Activated naive CD8-positive, alpha-beta T cell treated with anti-CD3 and anti-CD28 coated beads for 36 hours (primary cell): ENCODE measurements around the gene GRID1. TPM values are rescaled to one million over a fixed set of nuclear protein-coding genes. Genes with fewer than 3 reads are reported as not detected.

Experiments
- DNase-seq: peaks from one replicate; pipeline ENCODE4 v3.0.0; 2021
- H3K27ac Mint-ChIP-seq: one replicate; pipeline ENCODE4 v1.8.0; 2022; ENCODE audit warnings: mild to moderate bottlenecking, moderate library complexity, mixed read lengths
- H3K27me3 Mint-ChIP-seq: one replicate; pipeline ENCODE4 v1.8.0; 2022; ENCODE audit warnings: mild to moderate bottlenecking, mixed read lengths
- H3K36me3 Mint-ChIP-seq: one replicate; pipeline ENCODE4 v1.8.0; 2021; ENCODE audit warnings: mild to moderate bottlenecking, mixed read lengths
- H3K4me1 Mint-ChIP-seq: one replicate; pipeline ENCODE4 v1.8.0; 2021; ENCODE audit warnings: mixed read lengths
- H3K4me3 Mint-ChIP-seq: one replicate; pipeline ENCODE4 v1.8.0; 2022; ENCODE audit warnings: mild to moderate bottlenecking, moderate library complexity, mixed read lengths
- H3K9me3 Mint-ChIP-seq: one replicate; pipeline ENCODE4 v1.8.0; 2022; ENCODE audit warnings: mixed read lengths
- total RNA-seq, 2 experiments: library from RNA; stranded (reverse); gene quantifications; one replicate each; pipeline ENCODE4 v1.2.3, GENCODE V29; 2021

GRID1 gene
- total RNA-seq, 2 experiments from 2014 or later, result not detected

GRCh38 chr10:85593226-85593772 is 773.3 kb downstream of the GRID1 start:
- no peaks in the 10 kb centered on the region for H3K9me3 Mint-ChIP-seq
- DNase-seq, result no peak
- H3K4me1 Mint-ChIP-seq, result peaks cover 13% of the 10 kb centered on the region
- no peaks in the 10 kb centered on the region for H3K27me3 Mint-ChIP-seq
- no peak overlapping the region for H3K4me3 Mint-ChIP-seq
- no peaks in the 10 kb centered on the region for H3K36me3 Mint-ChIP-seq
- H3K27ac Mint-ChIP-seq, result no peak overlapping the region

DNA sequence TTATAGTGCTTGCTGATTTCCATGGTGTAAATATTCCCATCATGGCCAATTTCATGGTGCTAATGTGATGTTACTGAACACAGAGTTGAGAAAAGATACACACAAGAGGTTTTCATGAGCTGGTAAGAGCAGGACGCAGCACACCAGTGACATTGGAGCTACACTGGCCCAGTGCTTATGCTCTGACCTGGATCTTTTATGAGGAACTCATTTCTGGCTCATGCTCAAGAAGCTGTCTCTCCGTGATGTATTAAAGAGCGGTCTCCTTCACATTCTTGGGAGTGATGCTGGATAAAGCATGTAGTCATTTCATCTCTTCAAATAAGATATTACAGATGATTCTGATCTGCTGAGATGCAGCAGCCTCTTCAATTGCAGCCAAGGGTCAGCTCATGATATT is 785.2 kb downstream of the GRID1 start:
- Mint-ChIP-seq H3K4me1 (no peaks in the 10 kb centered on the region), H3K36me3 (no peaks in the 10 kb centered on the region), H3K4me3 (no peak overlapping the region), H3K9me3 (no peaks in the 10 kb centered on the region), H3K27me3 (peaks cover 3% of the 10 kb centered on the region), H3K27ac (no peak overlapping the region)
- no peak for DNase-seq

- no peaks in the 10 kb centered on the region for H3K4me1 Mint-ChIP-seq
- H3K4me3 Mint-ChIP-seq, result no peak overlapping the region
- H3K27ac Mint-ChIP-seq, result no peak overlapping the region
- no peaks in the 10 kb centered on the region for H3K9me3 Mint-ChIP-seq
- DNase-seq, result no peak
- H3K27me3 Mint-ChIP-seq, result peaks cover 3% of the 10 kb centered on the region
- H3K36me3 Mint-ChIP-seq, result no peaks in the 10 kb centered on the region
Measured at GRCh38 chr10:85580585-85580984, 786.0 kb downstream of the GRID1 start.

GRCh38 chr10:85578860-85579259 is 787.7 kb downstream of the GRID1 start:
- no peak overlapping the region for H3K4me3 Mint-ChIP-seq
- H3K27me3 Mint-ChIP-seq, result peaks cover 3% of the 10 kb centered on the region
- no peaks in the 10 kb centered on the region for H3K36me3 Mint-ChIP-seq
- no peak overlapping the region for H3K27ac Mint-ChIP-seq
- DNase-seq, result no peak
- no peaks in the 10 kb centered on the region for H3K9me3 Mint-ChIP-seq
- H3K4me1 Mint-ChIP-seq, result no peaks in the 10 kb centered on the region

DNA sequence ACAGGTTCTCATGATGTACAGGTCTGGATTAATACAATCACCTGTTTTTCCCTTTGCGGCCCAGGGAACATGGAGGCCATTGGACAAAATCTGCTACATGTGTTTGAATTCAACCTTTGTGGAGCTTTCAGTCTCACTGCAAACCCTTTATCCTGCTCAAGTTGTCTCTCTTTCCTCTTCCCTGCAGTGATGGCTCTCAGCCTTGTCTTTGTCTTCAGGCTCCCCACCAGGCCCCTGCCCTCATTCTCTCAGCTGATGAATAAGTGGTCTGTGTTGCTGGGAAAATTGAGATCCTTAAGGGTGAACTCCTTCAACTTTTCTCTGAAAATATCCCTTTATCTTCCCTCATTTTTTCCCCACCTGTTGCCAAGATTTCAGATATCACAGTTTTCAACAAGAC is 791.2 kb downstream of the GRID1 start:
- H3K4me1 Mint-ChIP-seq, result no peaks in the 10 kb centered on the region
- H3K9me3 Mint-ChIP-seq, result no peaks in the 10 kb centered on the region
- no peak for DNase-seq
- H3K27ac Mint-ChIP-seq, result no peak overlapping the region
- no peak overlapping the region for H3K4me3 Mint-ChIP-seq
- H3K27me3 Mint-ChIP-seq, result peaks cover 2% of the 10 kb centered on the region
- no peaks in the 10 kb centered on the region for H3K36me3 Mint-ChIP-seq

DNA sequence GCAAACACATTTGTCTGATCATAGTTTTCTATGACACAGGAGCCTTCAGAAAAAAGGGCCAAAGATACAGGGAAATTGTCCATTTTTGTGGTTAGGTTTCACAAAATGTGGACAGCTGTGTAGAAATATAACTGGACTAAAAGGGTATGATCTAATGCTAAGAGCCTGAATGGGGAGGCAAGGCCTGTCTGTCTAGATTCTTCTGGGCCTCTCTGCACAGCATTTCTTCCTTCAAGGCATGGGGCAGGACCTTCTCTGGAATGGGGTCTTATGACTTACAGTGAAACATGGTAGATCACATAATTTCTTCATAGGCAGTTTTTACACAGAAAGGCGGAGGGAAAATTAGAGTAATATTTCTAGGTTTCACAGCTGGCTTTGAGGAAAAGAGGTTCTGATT is 795.7 kb downstream of the GRID1 start:
- no peak overlapping the region for H3K27ac Mint-ChIP-seq
- no peak overlapping the region for H3K4me3 Mint-ChIP-seq
- peaks cover 7% of the 10 kb centered on the region for H3K27me3 Mint-ChIP-seq
- DNase-seq, result no peak
- H3K9me3 Mint-ChIP-seq, result no peaks in the 10 kb centered on the region
- no peaks in the 10 kb centered on the region for H3K36me3 Mint-ChIP-seq
- no peaks in the 10 kb centered on the region for H3K4me1 Mint-ChIP-seq

DNA sequence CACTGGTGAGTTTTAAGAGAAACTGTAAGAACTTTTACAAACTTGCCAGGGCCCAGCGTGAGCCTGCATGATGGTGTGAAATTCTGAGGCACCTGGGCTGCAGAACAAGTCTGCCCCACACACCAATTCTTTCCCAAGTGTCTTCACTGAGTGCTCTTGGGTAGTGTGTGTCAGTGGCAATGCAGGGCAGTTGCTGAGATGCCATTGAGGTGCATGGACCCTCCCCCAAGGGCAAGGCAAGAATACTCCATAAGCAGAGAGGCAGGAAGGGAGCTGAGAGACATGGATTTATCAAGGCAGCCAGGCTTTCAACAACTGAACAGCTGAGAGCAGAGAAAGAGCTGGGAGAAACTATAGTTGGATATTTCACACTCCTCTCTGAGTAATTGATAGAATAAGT is 801.2 kb downstream of the GRID1 start:
- no peak for DNase-seq
- no peak overlapping the region for H3K27ac Mint-ChIP-seq
- no peaks in the 10 kb centered on the region for H3K36me3 Mint-ChIP-seq
- no peak overlapping the region for H3K4me3 Mint-ChIP-seq
- H3K4me1 Mint-ChIP-seq, result no peaks in the 10 kb centered on the region
- H3K27me3 Mint-ChIP-seq, result peaks cover 7% of the 10 kb centered on the region
- no peaks in the 10 kb centered on the region for H3K9me3 Mint-ChIP-seq

DNA sequence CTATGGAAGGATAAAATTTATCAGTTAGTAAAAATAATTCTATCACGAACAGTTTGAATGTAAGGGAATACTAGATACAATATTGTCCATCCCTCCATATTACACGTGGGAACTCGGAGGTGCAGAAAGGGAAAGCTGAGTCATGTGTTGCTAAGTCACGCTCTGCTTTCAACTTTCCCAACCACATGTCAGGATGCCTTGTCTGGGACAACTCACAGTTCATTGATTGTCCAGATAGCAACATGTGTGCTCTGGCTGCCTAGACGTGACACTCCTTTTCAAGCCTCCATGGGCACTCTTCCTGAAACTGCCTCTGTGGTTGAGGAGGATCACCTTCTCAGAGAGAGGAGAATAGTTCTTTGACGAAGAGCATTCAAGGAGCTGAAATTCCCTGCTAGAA is 808.1 kb downstream of the GRID1 start:
- Mint-ChIP-seq H3K27ac (no peak overlapping the region), H3K4me1 (no peaks in the 10 kb centered on the region), H3K27me3 (no peaks in the 10 kb centered on the region), H3K9me3 (no peaks in the 10 kb centered on the region), H3K36me3 (no peaks in the 10 kb centered on the region), H3K4me3 (no peak overlapping the region)
- DNase-seq, result no peak

- no peak for DNase-seq
- Mint-ChIP-seq H3K36me3 (no peaks in the 10 kb centered on the region), H3K9me3 (no peaks in the 10 kb centered on the region), H3K4me1 (no peaks in the 10 kb centered on the region), H3K27ac (no peak overlapping the region), H3K27me3 (no peaks in the 10 kb centered on the region), H3K4me3 (no peak overlapping the region)
Measured at GRCh38 chr10:85557706-85558105, 808.9 kb downstream of the GRID1 start.

DNA sequence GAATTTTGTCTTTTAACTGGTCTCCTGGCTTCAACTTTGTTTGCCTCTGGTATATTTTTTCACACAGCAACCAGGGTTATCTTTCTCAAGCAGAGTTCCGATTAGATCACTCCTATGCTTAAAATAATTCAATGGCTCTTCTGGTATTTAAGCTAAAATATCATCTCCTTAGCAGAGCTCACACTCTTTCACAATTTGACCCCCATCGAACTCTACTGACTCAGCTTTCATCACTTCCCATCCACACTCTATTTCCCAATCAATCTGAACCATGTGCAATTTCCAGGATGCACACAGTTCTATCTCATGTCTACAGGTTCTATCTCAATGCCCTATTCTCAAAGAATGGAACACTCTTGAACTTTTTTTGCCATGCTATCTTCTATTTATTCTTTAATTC is 809.5 kb downstream of the GRID1 start:
- H3K27me3 Mint-ChIP-seq, result no peaks in the 10 kb centered on the region
- no peak for DNase-seq
- H3K4me3 Mint-ChIP-seq, result no peak overlapping the region
- H3K27ac Mint-ChIP-seq, result no peak overlapping the region
- no peaks in the 10 kb centered on the region for H3K36me3 Mint-ChIP-seq
- H3K4me1 Mint-ChIP-seq, result no peaks in the 10 kb centered on the region
- H3K9me3 Mint-ChIP-seq, result no peaks in the 10 kb centered on the region

Other genes starting within 250 kb of the GRID1 start
- gene WAPL, start 155.0 kb upstream of the GRID1 start, total RNA-seq, result 10 to 100 TPM; 51.7 to 53.3 TPM